HG03442 (cell line): ENCODE results near the gene METAP1D.
A peak's percentile ranks its signal among the peaks of the same experiment; 100 is the strongest.
"Not testable (repeated sequence)": the region's sequence is repeated elsewhere in the genome, so short reads cannot be mapped to it uniquely, and the experiment has no call there.

Experiments used
- ATAC-seq: cut with Tn5 transposase; IDR thresholded peaks from one replicate; pipeline ENCODE4 v1.9.1; 2021; ENCODE audit warnings: mild to moderate bottlenecking, moderate library complexity; ENCODE audit not compliant: unreplicated experiment

Gene METAP1D

GRCh38 chr2:171996021-171996420, 3.7 kb upstream of the METAP1D start:
- no peak for ATAC-seq

GRCh38 chr2:171997031-171997430, 2.7 kb upstream of the METAP1D start:
- ATAC-seq: not testable (repeated sequence)

- ATAC-seq: no peak
These were observed 592 bp upstream of the METAP1D start for GRCh38 chr2:171999161-171999560.

GRCh38 chr2:172000696-172001361, 1.1 kb downstream of the METAP1D start:
- no peak for ATAC-seq

GRCh38 chr2:172007372-172007771, 7.6 kb downstream of the METAP1D start:
- ATAC-seq: no peak

GRCh38 chr2:172009823-172010222, 10.1 kb downstream of the METAP1D start:
- ATAC-seq: no peak

GRCh38 chr2:172011812-172012575, 12.2 kb downstream of the METAP1D start:
- ATAC-seq: no peak

GRCh38 chr2:172012677-172013391, 13.1 kb downstream of the METAP1D start:
- no peak for ATAC-seq

GRCh38 chr2:172013396-172013795, 13.6 kb downstream of the METAP1D start:
- ATAC-seq: peak; percentile 70

GRCh38 chr2:172021074-172021931, 21.6 kb downstream of the METAP1D start:
- ATAC-seq: no peak

- no peak for ATAC-seq
These were observed 22.2 kb downstream of the METAP1D start for GRCh38 chr2:172021955-172022354.

GRCh38 chr2:172031536-172031935, 31.8 kb downstream of the METAP1D start:
- no peak for ATAC-seq

GRCh38 chr2:172038121-172038520, 38.4 kb downstream of the METAP1D start:
- ATAC-seq: no peak

GRCh38 chr2:172038604-172039003, 38.9 kb downstream of the METAP1D start:
- ATAC-seq: no peak

- no peak for ATAC-seq
These were observed 39.4 kb downstream of the METAP1D start for GRCh38 chr2:172039011-172039704.

- no peak for ATAC-seq
These were observed 40.6 kb downstream of the METAP1D start for GRCh38 chr2:172040311-172040710.

GRCh38 chr2:172046080-172046678, 46.4 kb downstream of the METAP1D start:
- no peak for ATAC-seq

GRCh38 chr2:172046866-172047565, 47.3 kb downstream of the METAP1D start:
- no peak for ATAC-seq
